Osteocyte (in vitro differentiated cells): Measurements from ENCODE around the gene PPP3CA. TPM values are rescaled to one million over a fixed set of nuclear protein-coding genes. Genes with fewer than 3 reads are reported as not detected.

Experiments
- DNase-seq: peaks from one replicate; pipeline ENCODE4 v3.0.0; 2021; ENCODE audit warnings: mixed read lengths; ENCODE audit not compliant: unreplicated experiment; ENCODE audit errors: extremely low spot score
- H3K27ac Mint-ChIP-seq: one replicate; pipeline ENCODE4 v1.8.0; 2021; ENCODE audit warnings: mild to moderate bottlenecking, mixed read lengths; ENCODE audit not compliant: unreplicated experiment
- H3K27me3 Mint-ChIP-seq: one replicate; pipeline ENCODE4 v1.8.0; 2021; ENCODE audit warnings: mixed read lengths; ENCODE audit not compliant: unreplicated experiment
- H3K36me3 Mint-ChIP-seq: one replicate; pipeline ENCODE4 v1.8.0; 2021; ENCODE audit warnings: mixed read lengths; ENCODE audit not compliant: unreplicated experiment
- H3K4me1 Mint-ChIP-seq: one replicate; pipeline ENCODE4 v1.8.0; 2021; ENCODE audit warnings: mixed read lengths; ENCODE audit not compliant: unreplicated experiment
- H3K4me3 Mint-ChIP-seq: one replicate; pipeline ENCODE4 v1.8.0; 2021; ENCODE audit warnings: mild to moderate bottlenecking, moderate library complexity, mixed read lengths; ENCODE audit not compliant: unreplicated experiment
- H3K9me3 Mint-ChIP-seq: one replicate; pipeline ENCODE4 v1.8.0; 2021; ENCODE audit warnings: mixed read lengths; ENCODE audit not compliant: unreplicated experiment
- total RNA-seq: library from RNA; stranded (reverse); gene quantifications from 2 replicates; pipeline ENCODE4 v1.2.1, GENCODE V29; 2021
- TF ChIP-seq, protein P1 (sequence below): fragments of 200-600 bp; sonication (generic); IDR thresholded peaks from 2 replicates; pipeline ENCODE4 v1.5.0; 2021; ENCODE audit warnings: antibody characterized with exemption, mild to moderate bottlenecking, moderate library complexity

PPP3CA gene
- total RNA-seq, 1 donor from 2014 or later = 40.5 TPM

DNA sequence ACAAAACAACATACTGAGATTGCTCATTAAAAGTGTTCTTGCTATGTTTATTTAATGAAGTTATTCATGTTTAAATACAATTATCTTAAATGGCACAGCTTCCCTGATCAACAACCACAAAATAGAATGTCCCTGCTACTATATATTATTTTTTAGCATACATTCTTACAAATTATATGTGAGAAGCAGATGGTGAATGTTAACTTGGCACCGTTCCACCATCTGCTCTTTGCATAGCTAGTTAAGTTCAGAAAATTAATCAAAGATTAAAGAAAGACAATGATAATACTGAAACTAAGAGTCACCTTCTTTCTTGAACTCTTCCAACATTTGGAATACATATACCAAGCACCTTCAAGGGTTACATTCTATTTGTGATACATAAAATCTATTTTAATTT is 94.2 kb downstream of the PPP3CA start:
- TF ChIP-seq, protein P1, sequence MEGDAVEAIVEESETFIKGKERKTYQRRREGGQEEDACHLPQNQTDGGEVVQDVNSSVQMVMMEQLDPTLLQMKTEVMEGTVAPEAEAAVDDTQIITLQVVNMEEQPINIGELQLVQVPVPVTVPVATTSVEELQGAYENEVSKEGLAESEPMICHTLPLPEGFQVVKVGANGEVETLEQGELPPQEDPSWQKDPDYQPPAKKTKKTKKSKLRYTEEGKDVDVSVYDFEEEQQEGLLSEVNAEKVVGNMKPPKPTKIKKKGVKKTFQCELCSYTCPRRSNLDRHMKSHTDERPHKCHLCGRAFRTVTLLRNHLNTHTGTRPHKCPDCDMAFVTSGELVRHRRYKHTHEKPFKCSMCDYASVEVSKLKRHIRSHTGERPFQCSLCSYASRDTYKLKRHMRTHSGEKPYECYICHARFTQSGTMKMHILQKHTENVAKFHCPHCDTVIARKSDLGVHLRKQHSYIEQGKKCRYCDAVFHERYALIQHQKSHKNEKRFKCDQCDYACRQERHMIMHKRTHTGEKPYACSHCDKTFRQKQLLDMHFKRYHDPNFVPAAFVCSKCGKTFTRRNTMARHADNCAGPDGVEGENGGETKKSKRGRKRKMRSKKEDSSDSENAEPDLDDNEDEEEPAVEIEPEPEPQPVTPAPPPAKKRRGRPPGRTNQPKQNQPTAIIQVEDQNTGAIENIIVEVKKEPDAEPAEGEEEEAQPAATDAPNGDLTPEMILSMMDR = no peak
- Mint-ChIP-seq H3K27me3 (no peaks in the 10 kb centered on the region), H3K9me3 (no peaks in the 10 kb centered on the region), H3K36me3 (no peaks in the 10 kb centered on the region), H3K4me3 (no peak overlapping the region), H3K4me1 (peaks cover 3% of the 10 kb centered on the region), H3K27ac (no peak overlapping the region)
- no peak for DNase-seq

DNA sequence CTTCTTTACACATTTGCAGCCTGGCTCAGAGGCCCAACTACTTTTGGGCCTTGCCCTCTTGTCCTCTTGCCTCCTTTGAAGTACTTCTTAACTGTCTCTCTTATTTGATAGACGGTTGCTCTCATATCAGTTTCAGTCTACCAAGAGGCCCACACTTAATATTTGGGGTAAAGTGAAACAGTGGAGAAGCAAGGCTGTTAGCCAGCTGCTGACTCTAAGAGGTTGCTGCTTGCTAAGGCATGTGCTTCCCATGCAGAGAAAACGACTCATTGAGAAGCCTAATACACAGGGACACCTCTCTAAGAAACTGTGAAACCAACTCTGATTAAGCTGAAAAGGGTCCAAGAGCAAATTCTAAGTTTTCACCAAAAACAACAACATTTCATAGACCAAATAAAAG is 94.6 kb downstream of the PPP3CA start:
- Mint-ChIP-seq H3K9me3 (no peaks in the 10 kb centered on the region), H3K27me3 (no peaks in the 10 kb centered on the region), H3K4me3 (no peak overlapping the region), H3K27ac (no peak overlapping the region), H3K36me3 (no peaks in the 10 kb centered on the region), H3K4me1 (peaks cover 3% of the 10 kb centered on the region)
- DNase-seq = no peak
- TF ChIP-seq, protein P1 = no peak

GRCh38 chr4:101251261-101251660 is 96.1 kb downstream of the PPP3CA start:
- H3K27ac Mint-ChIP-seq = no peak overlapping the region
- TF ChIP-seq, protein P1 = no peak
- no peak overlapping the region for H3K4me3 Mint-ChIP-seq
- no peaks in the 10 kb centered on the region for H3K27me3 Mint-ChIP-seq
- H3K36me3 Mint-ChIP-seq = no peaks in the 10 kb centered on the region
- DNase-seq = no peak
- no peaks in the 10 kb centered on the region for H3K9me3 Mint-ChIP-seq
- peaks cover 3% of the 10 kb centered on the region for H3K4me1 Mint-ChIP-seq

DNA sequence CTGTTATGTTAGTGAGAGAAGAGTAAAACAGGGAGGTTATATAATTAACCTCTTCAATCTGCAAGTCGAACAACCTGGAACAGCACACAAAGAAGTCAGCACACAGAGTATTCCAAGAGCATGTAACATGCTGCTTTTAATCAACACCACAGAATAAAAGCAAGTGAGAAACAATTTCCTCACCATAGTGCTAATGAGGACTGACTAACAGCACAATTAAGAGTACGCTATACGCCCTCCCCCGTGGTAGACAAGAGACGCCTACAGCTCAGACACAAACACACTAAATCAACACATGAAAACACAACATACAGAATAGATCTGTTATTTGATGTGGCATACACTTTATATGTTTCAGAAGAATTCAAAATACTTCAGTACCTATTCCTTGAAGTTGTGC is 103.0 kb downstream of the PPP3CA start:
- Mint-ChIP-seq H3K27ac (no peak overlapping the region), H3K4me1 (peaks cover 10% of the 10 kb centered on the region), H3K9me3 (no peaks in the 10 kb centered on the region), H3K36me3 (no peaks in the 10 kb centered on the region), H3K27me3 (no peaks in the 10 kb centered on the region), H3K4me3 (no peak overlapping the region)
- DNase-seq = no peak
- TF ChIP-seq, protein P1 = no peak

DNA sequence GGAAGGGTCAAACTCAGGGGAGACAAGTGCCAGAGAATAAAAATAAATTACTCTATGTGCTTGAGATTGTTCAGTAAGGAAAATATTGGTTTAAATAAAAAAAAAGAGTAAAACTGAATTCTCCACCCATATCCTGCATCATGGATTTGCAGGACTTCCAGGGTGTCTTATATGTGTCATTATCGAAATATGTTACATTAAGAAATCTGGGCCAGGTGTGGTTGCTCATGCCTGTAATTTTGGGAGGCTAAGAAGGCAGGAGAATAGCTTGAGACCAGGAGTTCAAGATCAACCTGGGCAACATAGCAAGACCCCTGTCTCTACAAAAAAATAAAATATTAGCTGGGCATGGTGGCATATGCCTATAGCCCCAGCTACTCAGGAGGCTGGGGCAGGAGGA is 104.9 kb downstream of the PPP3CA start:
- Mint-ChIP-seq H3K4me1 (peaks cover 25% of the 10 kb centered on the region), H3K9me3 (no peaks in the 10 kb centered on the region), H3K27me3 (no peaks in the 10 kb centered on the region), H3K4me3 (no peak overlapping the region), H3K27ac (no peak overlapping the region), H3K36me3 (no peaks in the 10 kb centered on the region)
- no peak for DNase-seq
- TF ChIP-seq, protein P1 = no peak
